ENCODE data around the gene RNF213. TPM values are rescaled to one million over a fixed set of nuclear protein-coding genes. Genes with fewer than 3 reads are reported as not detected.

Gene RNF213
- total and polyA plus RNA-seq, 10 of the 15 experiments (the other 5 are each of a cell fraction or from before 2014, with no cell fraction given), result 18.6 to 145 (median 65.8) TPM

GRCh38 chr17:80219013-80219762 lies 41.5 kb upstream of the RNF213 start (continued):
- TF ChIP-seq SMC3 (IDR thresholded peaks at IDR 0.05; ENCODE audit: borderline replicate concordance, low read length) (no peak), FOXK2 (IDR thresholded peaks at IDR 0.05) (no peak), YY1 (IDR thresholded peaks at IDR 0.05; ENCODE audit: low read depth, low read length) (no peak), ZNF592 (IDR thresholded peaks at IDR 0.05) (no peak), SIX5 (IDR thresholded peaks at IDR 0.05; ENCODE audit: low read depth, low read length, severe bottlenecking) (no peak), USF2 (IDR thresholded peaks at IDR 0.05; ENCODE audit: borderline replicate concordance, low read depth, low read length) (no peak), E2F4 (IDR thresholded peaks at IDR 0.05; ENCODE audit: low read depth, low read length) (no peak), ZNF24 (IDR thresholded peaks at IDR 0.05) (no peak), ZSCAN29 (IDR thresholded peaks at IDR 0.05) (no peak), TAF1 (IDR thresholded peaks at IDR 0.05; ENCODE audit: borderline replicate concordance, low read depth, low read length) (peak; percentile 38; the same call in 1 of the 2 replicates), SMARCA5 (IDR thresholded peaks at IDR 0.05) (no peak), REST (IDR thresholded peaks at IDR 0.05; ENCODE audit: low read depth, low read length) (no peak), NRF1 (conservative IDR thresholded peaks at IDR 0.05; ENCODE audit: low read depth, low read length) (no peak), IRF5 (IDR thresholded peaks at IDR 0.05; ENCODE audit: borderline replicate concordance) (no peak), ZBTB33 (IDR thresholded peaks at IDR 0.05) (no peak), ZNF274 (IDR thresholded peaks at IDR 0.05; ENCODE audit: insufficient read depth, insufficient read length) (no peak)

Data from GM12878 (cell line).